ENCODE data around the gene TRIM23. TPM values are rescaled to one million over a fixed set of nuclear protein-coding genes. Genes with fewer than 3 reads are reported as not detected.

TRIM23 gene
- total RNA-seq, 2 experiments from 2014 or later: 10.6 to 13.0 TPM

- Histone ChIP-seq H3K4me3 (ENCODE audit: low read depth, low read length, poor library complexity, severe bottlenecking) (no peak overlapping the region), H3K4me2 (ENCODE audit: low read length) (no peak overlapping the region), H3K27ac (ENCODE audit: low read depth, low read length, poor library complexity, severe bottlenecking) (no peak overlapping the region), H3K36me3 (ENCODE audit: insufficient read depth, low read length) (peaks cover 6% of the 10 kb centered on the region; the same call in 1 of the 2 replicates), H3K4me1 (ENCODE audit: insufficient read depth, low read length, poor library complexity, severe bottlenecking) (no peaks in the 10 kb centered on the region), H3K79me2 (ENCODE audit: insufficient read depth, low read depth, low read length) (no peaks in the 10 kb centered on the region), H4K20me1 (ENCODE audit: insufficient read depth, low read length) (no peaks in the 10 kb centered on the region), H2AFZ (ENCODE audit: low read length) (no peak overlapping the region), H3K9me2 (ENCODE audit: insufficient read depth, low read length) (no peaks in the 10 kb centered on the region), H3K9me3 (ENCODE audit: low read length) (no peaks in the 10 kb centered on the region)
- TF ChIP-seq EZH2phosphoT487 (IDR thresholded peaks at IDR 0.05; ENCODE audit: borderline replicate concordance, low read depth, low read length) (no peak), CTCF (conservative IDR thresholded peaks at IDR 0.05; ENCODE audit: low read length) (no peak)
- intact Hi-C loops (cut with micrococcal nuclease; ENCODE audit: unreplicated experiment): no loop called here
- no peak for DNase-seq (ENCODE audit: low spot score)
- CTCF ChIA-PET (ENCODE audit: unreplicated experiment): no interaction called here
- POLR2A ChIA-PET: interaction anchor here (0.7 to 0.9 kb wide), 4 partner anchors 10 to 837 kb away, joined by 3 to 4 read pairs (median 3); no protein-coding TSS in a partner anchor
- BruUV-seq (replicated peaks): no TSS peak
Measured at GRCh38 chr5:65651144-65651543, 27.0 kb upstream of the TRIM23 start.

- no peak for TF ChIP-seq CTCF (conservative IDR thresholded peaks at IDR 0.05; ENCODE audit: low read length)
- no peak for TF ChIP-seq EZH2phosphoT487 (IDR thresholded peaks at IDR 0.05; ENCODE audit: borderline replicate concordance, low read depth, low read length)
- intact Hi-C loops (cut with micrococcal nuclease; ENCODE audit: unreplicated experiment): no loop called here
- ChIA-PET POLR2A (interaction anchor here (0.7 to 1.1 kb wide), 2 partner anchors 39 to 146 kb away, joined by 3 to 4 read pairs; no protein-coding TSS in a partner anchor), CTCF (ENCODE audit: unreplicated experiment) (no interaction called here)
- no peaks in the 10 kb centered on the region for H3K9me2 ChIP-seq (ENCODE audit: insufficient read depth, low read length)
- H2AFZ ChIP-seq (ENCODE audit: low read length): no peak overlapping the region
- no peak overlapping the region for H3K27ac ChIP-seq (ENCODE audit: low read depth, low read length, poor library complexity, severe bottlenecking)
- no peak for DNase-seq (ENCODE audit: low spot score)
- no peaks in the 10 kb centered on the region for H3K79me2 ChIP-seq (ENCODE audit: insufficient read depth, low read depth, low read length)
- no peaks in the 10 kb centered on the region for H3K4me1 ChIP-seq (ENCODE audit: insufficient read depth, low read length, poor library complexity, severe bottlenecking)
- no peaks in the 10 kb centered on the region for H4K20me1 ChIP-seq (ENCODE audit: insufficient read depth, low read length)
- H3K36me3 ChIP-seq (ENCODE audit: insufficient read depth, low read length): peaks cover 6% of the 10 kb centered on the region; the same call in 1 of the 2 replicates
- no peak overlapping the region for H3K4me2 ChIP-seq (ENCODE audit: low read length)
- no peak overlapping the region for H3K4me3 ChIP-seq (ENCODE audit: low read depth, low read length, poor library complexity, severe bottlenecking)
- no peaks in the 10 kb centered on the region for H3K9me3 ChIP-seq (ENCODE audit: low read length)
- BruUV-seq (replicated peaks): no TSS peak
Measured at GRCh38 chr5:65647941-65648340, 23.8 kb upstream of the TRIM23 start.

- intact Hi-C loops (cut with micrococcal nuclease; ENCODE audit: unreplicated experiment): no loop called here
- no peak for DNase-seq (ENCODE audit: low spot score)
- ChIA-PET CTCF (ENCODE audit: unreplicated experiment) (no interaction called here), POLR2A (interaction anchor here (1.1 kb wide), 1 partner anchor 38 kb away, joined by 4 read pairs; no protein-coding TSS in a partner anchor)
- Histone ChIP-seq H3K9me3 (ENCODE audit: low read length) (no peaks in the 10 kb centered on the region), H4K20me1 (ENCODE audit: insufficient read depth, low read length) (no peaks in the 10 kb centered on the region), H3K4me1 (ENCODE audit: insufficient read depth, low read length, poor library complexity, severe bottlenecking) (no peaks in the 10 kb centered on the region), H3K79me2 (ENCODE audit: insufficient read depth, low read depth, low read length) (no peaks in the 10 kb centered on the region), H3K27ac (ENCODE audit: low read depth, low read length, poor library complexity, severe bottlenecking) (no peak overlapping the region), H3K9me2 (ENCODE audit: insufficient read depth, low read length) (no peaks in the 10 kb centered on the region), H2AFZ (ENCODE audit: low read length) (no peak overlapping the region), H3K4me3 (ENCODE audit: low read depth, low read length, poor library complexity, severe bottlenecking) (no peak overlapping the region), H3K4me2 (ENCODE audit: low read length) (no peak overlapping the region), H3K36me3 (ENCODE audit: insufficient read depth, low read length) (peaks cover 6% of the 10 kb centered on the region; the same call in 1 of the 2 replicates)
- TF ChIP-seq EZH2phosphoT487 (IDR thresholded peaks at IDR 0.05; ENCODE audit: borderline replicate concordance, low read depth, low read length) (no peak), CTCF (conservative IDR thresholded peaks at IDR 0.05; ENCODE audit: low read length) (no peak)
- no TSS peak for BruUV-seq (replicated peaks)
Measured at GRCh38 chr5:65646938-65647337, 22.8 kb upstream of the TRIM23 start.
